ENCODE results near the gene MORC3.

GRCh38 chr21:36349315-36349714 lies 29.3 kb downstream of the MORC3 start:
- TF ChIP-seq CTCF (IDR thresholded peaks at IDR 0.05) (no peak), EP300 (IDR thresholded peaks at IDR 0.05) (no peak), POLR2A (IDR thresholded peaks at IDR 0.05) (no peak)
